CD4-positive, alpha-beta T cell treated with Interleukin-2 at 100 ng/mL for 4 hours (primary cell): Measurements from ENCODE around the gene CLEC20A.
"Not testable (repeated sequence)": the region's sequence is repeated elsewhere in the genome, so short reads cannot be mapped to it uniquely, and the experiment has no call there.

Experiments used
- DNase-seq: peaks from one replicate; pipeline ENCODE4 v3.0.0-alpha.2; 2020; ENCODE audit warnings: low spot score

CLEC20A gene

DNA sequence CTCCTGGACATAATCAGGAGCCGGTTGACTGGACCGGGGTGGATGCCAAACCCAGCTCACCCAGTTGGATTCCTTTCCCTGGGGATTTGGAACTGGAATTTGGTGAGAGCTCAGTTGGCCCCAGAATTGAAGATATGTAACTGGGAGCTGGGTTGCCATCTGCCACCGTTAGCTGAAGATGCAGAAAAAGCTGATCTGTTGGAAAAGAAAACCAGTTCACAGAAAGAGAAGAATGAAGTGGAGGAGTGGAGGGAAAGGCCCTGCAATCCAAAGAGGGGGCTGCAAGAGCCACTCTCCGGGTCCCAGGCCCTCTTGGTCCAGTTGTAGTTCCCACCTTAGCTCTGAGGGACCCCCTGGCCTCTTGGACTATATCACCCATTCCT lies 32.2 kb upstream of the CLEC20A start:
- DNase-seq, result no peak

DNA sequence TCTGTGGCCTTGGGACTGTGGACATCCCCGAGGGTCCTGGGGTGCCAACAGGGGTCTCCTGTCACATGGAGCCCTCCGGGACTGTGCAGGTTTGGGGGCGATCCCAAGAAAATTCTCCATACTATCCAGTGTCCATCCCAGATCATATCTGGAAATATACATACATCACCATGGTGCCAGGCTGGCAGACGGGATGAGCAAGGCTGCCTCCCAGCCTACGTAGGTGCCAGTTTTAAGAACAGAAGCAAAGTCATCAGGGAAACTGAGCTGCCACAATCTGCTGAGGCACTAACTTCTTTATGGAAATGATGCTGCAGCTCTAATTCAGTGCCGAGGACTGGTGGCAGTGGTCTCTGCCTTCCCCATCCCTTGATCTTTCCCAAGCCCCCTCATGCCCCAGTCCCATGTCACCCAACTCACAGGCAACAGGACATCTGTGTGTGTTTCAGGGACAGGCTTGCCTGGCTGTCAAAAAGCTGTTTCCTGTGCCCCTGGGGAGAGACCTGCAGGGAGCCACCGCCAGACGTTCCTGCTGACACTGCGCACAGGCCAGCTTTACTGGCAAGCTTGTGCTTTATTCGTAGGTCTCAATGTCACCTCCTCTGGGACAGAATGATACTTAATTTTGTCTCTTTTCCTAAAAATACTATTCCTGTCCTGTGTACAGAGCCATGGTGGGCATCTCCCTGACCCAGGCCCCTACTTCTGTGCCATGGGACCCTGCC lies 31.6 kb upstream of the CLEC20A start:
- no peak for DNase-seq

DNA sequence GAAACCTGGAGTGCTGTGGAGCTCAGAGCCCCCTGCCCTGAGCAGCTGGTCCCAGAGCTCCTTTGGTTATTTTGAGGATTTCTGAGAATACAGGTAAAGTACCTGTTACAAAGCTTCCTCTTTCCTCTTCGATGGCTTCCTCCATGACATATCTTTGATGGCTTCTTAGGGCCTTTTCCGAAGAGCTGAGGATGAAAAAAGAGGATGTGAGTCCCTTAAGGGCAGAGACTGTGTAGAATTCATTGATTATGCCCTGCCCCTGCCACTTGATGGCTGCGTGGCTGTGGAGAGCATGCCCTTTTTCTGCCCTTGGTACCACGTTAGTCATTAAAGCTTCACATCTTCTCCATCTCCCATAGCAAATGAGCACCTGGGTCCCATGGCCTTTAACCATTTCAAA lies 30.4 kb upstream of the CLEC20A start:
- no peak for DNase-seq

DNA sequence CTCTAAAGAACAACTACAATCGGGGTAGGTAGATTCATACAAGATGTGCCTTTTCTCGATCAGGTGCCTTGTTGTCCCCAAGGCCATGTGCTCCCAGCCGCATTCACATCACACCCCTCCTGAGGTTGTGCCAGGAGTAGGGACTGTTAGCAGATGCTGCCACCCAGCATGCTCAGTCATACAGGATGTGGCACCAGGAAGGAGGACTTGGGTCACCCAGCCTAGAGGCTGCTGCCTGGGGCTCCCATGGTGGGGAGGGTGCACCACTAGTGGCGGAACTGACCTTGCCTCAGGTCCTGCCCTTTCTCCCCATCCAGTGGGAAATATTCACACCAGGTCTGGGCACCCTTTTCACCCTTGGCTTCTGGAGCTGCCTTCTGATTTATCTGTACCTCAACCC lies 24.5 kb upstream of the CLEC20A start:
- no peak for DNase-seq

DNA sequence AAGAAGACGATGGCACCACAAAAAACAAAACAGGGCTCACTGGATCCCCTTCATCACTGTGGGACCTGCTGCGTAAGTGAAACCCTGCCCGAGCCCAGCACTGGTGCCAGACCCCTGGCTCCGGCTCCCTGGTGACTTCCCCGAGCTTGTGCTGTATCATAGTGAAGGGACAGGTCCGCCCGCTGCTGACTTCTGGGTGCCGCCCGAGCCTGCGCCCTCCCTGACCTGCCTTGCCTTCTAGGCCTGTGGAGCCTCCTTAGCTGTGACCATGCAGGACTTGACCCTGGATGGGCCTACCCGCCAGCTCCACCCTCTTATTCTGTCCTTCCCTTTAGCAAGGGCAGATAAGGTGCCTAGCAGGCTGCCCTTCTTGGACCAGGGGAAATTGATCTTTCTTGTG lies 24.0 kb upstream of the CLEC20A start:
- DNase-seq, result no peak

DNA sequence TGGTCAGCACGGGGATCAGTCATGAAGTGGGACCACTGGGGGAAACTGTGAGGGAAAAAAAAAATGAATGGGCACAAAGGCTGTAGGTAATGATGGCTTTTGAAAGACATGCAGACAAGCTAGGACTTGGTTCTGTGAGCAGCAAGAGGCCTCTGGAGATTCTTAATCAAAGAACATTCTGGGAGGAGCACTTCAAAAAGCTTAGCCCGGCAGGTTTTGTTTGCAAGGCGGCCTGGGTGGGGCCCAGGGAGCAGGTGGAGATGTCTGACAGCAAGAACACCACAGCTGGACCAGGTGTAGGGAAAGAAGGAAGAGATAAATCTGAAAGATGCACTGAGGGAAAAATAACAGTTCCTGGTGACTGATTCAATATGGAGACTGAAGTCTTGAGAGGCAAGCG lies 22.1 kb upstream of the CLEC20A start:
- DNase-seq, result no peak

DNA sequence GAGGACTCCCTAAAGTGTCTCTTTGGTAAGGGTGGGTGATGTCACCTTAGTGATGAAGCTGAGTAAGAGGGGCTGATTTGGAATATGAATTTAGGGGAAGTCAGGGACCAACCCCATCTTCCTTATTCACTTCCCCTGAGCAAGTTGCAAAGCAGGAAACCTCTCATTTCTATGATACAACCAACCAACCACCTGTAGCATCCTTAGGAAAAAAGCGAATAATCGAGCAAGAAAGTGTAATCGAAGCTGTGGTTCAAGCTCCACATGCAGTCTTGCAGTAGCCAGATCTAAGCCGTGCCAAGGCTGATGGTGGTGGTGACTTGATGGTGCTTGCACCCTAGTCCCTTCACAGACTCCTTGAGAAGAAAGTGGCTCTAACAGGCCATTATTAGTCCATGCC lies 19.3 kb upstream of the CLEC20A start:
- no peak for DNase-seq

DNA sequence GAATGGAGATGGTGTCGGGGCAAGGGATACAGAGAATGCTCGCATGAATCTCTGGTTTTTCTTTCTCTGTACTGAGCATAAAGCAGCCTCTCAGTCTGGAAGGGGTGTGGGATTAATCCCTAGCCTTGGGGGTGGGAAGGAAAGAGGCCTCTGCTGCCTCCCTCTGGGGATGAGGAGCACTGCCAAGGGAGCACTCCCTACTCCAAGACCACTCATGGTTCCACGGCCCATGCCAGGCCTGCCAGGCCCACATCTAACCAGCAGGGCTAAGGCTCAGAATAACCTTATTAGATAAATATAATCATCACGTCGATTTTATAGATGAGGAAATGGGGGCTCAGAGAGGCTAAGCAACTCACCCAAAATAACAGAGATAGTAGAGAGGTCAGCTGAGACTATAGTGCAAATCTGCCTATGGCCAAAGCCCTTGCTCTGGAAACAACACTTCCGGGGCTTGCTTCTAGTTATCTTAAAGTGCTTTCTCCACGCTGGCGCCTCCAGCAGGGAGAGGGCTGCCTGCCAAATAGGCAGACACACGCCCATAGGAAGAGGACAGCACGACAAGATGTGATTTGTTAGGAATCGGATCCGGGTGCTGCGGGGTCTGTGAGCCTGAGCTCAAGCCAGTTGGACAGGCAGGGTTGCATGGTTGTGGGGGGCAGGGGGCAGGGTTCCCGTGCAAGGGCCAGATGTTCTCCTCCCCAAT lies 16.7 kb upstream of the CLEC20A start:
- DNase-seq, result no peak

DNA sequence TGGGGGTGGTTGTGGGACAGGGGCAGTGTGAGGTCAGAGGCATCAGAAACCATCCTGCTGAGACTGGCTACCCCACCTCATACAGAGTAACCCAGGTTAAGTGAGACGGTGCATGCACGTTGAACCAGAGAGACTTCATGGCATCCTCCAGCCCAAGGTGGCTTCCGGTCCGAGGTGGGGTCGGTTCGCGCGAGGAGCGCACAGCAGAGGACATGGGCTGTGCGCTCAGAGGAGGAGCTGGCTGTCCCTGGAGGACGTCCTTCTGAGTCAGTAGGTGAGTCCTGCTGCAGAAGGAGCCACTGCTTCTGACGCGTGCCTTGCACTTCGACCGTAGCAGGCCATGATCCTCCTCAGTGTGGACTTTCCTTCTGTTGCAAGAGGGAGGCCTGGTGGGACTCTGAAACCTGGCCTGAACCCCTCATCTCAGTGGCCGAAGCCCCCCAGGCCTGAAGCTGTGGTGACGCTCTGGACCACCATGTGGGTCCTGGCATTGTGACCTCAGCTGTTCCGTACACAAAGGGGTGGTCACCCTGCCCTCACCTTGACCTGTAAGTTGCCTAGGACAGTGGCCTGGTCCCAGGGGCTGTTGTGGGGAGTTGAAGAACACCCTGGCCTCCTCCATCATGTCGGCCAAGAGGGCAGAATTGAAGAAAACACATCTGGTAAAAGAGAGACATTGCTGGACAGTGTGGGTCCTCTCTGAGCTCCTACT lies 16.0 kb upstream of the CLEC20A start, which contains the start of gene TEX35:
TEX35 (plus strand) TSS at position 544 of the 712 bp plus-strand sequence; CDS start at position 624, 80 bp downstream.
- no peak for DNase-seq

DNA sequence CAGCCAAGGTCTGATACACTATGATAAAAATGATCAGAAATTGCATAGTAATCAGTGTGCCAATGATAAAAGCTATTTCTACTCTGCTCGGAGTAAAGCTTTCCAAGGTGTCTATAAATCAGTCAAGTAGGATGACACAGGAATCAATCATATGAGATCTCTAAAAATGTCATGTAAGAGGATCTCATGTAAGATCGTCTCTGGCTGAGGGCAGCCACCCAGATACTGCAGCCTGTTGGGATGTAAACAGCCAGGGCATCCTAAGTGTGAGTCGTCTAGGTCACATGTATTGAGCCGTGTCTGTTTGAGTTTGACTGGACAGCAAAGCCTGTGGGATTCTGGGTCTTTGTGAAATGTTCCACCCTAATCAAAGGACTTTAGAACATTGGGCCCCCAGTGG lies 13.4 kb upstream of the CLEC20A start:
- no peak for DNase-seq

DNA sequence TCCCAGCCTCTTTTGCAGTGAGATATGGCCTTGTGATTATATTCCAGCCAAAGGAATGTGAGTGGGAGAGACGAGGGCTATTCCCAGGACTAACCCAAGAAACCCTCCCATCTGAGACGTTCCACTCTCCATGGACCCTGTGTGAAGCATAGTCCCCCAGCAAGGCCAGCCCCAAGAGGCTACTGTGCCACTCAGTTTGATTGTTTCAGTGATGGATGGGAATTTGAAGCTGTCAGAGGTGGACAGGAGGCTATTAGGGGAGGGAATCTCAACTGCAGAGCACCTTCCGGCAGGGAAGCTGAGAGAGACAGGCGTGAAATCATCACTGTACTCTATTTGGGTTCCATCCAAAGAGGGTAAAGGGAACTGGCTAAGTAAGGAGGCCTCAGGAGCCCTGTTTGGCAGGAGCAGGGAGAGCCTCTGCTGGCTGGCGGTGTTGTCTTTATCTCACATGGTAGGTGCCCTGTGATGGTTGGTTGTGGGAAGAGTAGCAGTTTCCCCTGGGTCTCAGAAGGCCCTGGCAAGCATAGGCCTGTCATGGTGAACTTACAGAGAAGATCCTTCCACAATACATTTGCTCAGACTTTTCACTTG lies 12.7 kb upstream of the CLEC20A start:
- no peak for DNase-seq

DNA sequence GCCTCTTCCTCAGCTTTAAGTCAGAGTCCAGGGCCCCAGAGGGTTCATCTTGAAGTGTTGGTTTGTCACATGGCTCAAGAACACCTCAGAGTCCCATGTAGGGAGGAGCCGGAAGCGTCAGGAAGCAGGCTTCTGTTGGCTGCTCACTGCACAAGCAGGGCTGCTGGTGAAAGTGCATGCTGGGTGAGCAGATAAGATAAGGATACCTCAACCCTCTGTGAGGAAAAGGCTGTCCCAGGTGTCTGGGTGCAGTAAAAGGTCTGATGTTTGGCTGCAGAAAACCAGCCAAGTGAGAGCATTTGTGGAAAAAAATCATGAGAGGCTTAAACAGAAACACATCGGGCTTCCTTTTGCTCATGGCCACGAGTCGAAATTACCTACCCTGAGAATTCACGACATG lies 9.9 kb upstream of the CLEC20A start:
- DNase-seq, result no peak

DNA sequence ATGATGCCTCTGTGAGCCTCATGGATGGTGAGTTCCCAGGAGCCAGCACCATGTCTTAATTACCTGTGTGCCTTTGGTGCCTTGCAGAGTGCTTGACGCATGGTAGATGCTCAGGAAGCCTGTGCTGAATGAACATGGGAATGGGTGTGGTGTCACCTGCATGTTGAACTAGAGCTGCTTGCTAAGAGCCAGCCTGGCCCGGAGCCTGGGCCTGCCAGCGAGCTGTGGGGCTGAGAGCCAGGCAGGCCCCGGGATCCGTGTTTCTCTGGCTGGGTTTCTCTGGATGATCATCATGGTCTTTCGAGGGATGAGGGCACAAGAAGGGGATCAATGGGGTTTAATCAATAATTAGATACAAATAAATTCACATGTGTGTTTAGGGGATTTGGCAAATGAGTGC lies 9.4 kb upstream of the CLEC20A start:
- no peak for DNase-seq

DNA sequence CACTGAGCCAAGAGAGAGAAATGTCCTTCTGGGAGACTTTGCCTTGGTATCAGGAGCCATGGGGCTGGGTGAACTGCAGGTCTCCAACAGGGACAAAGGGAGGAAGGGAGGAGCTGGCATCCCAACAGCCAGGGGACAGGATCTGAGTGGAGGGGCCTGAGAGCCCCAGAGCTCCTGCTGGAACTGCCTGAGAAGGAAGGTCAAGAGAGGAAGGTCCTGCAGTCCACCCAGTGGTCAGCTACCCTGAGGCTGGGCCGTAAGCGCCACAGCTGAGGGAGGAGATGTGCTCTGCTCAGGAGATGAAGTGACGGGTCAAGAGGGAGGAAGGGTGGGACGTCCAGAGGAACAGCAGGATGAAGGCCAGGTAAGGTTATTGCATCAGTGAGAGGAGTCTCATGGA lies 7.5 kb upstream of the CLEC20A start:
- no peak for DNase-seq

DNA sequence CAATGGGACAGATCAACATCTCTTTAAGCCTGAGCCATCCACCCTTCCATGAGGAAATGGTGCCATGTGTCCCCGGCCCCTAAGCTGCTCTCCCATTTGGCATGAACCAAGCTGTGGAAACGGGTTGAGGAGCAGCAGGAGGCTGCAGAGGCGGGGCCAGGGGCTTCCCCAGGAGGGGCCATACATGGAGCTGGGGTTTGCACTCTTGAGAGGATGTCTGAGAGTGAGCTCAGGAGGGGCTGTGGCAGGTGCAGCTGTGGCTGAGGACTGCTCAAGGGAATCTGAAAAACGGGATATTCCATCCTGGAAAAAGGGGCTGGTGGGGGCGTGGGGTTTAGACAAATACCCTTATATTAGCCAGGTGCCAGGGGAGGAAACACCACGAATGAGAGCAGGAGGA lies 7.1 kb upstream of the CLEC20A start:
- DNase-seq, result no peak

DNA sequence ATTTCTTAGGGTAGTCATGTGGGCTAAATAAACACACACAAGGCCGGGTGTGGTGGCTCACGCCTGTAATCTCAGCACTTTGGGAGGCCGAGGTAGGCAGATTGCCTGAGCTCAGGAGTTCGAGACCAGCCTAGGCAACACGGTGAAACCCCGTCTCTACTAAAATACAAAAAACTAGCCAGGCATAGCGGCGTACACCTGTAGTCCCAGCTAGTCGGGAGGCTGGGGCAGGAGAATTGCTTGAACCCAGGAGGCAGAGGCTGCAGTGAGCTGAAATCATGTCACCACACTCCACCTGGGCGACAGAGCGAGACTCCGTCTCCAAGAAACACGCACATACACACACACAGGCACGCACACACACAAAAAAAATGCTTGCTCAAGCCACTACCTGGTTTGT lies 6.6 kb upstream of the CLEC20A start:
- not testable (repeated sequence) for DNase-seq

DNA sequence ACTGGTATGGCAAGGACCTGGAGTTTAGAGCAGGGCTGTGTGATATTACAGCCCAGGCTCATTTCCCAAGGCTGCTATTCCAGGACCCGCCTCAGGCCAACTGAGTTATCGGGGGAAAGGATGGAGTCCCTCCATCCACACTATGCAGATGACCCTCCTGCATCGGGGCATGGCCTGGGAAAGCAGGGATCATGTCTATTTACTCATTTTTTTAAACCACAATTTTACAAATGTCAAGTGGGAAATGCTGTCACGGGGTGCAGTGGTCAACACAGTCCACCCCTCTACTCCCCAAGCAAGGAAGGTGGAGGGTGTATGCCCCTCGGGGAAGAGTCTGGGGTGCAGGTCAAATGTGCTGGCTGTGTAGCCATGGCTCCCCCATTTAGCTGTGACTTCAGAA lies 6.1 kb upstream of the CLEC20A start:
- no peak for DNase-seq

DNA sequence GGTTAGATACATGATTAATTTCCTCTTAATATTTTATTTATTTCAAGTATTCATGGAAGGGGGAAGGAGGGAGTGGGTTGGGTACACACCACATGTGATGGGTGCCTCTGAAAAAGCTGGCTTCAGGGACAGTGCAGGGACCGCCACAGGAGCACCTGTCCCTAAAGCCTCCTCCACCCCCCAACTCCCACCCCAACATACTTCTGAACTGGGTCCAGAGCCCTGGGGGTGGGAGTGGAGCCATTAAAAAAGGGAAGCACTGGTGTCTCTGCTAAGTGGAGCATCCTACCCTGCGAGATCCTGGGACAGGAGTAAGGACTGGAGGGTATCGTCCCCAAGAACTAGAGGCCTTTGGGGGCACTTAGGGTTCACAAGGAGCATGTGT lies 5.6 kb upstream of the CLEC20A start:
- DNase-seq, result no peak

DNA sequence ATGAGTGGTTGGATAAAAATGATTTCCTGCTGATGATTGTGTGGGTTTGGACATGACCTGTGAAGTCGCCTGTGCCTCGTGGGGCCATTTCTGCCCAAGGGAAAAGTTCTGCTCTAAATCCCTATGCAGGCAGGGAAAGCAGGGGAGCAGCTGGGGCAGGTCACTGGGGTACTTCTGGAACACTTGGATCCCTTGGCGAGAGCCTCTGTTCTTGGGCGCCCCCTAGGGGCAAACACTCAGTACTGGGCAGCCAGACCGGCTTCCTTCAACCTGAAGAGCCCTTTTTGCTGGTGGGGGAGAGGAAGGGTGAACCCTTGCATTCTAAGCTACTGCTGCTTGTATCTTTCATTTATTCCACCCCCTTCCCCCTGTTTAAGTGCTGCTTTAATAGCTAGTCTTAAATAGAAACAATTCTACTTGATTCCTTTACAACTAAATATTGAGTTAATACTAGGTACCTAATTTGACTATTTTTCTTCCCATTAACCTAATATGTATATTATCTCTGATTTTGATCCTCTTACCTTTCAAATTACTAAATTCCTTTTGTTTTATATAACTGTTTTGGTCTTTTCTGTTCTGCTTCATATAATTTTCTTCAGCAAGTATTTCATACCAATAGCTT lies 5.1 kb upstream of the CLEC20A start:
- DNase-seq, result peak; percentile 45

DNA sequence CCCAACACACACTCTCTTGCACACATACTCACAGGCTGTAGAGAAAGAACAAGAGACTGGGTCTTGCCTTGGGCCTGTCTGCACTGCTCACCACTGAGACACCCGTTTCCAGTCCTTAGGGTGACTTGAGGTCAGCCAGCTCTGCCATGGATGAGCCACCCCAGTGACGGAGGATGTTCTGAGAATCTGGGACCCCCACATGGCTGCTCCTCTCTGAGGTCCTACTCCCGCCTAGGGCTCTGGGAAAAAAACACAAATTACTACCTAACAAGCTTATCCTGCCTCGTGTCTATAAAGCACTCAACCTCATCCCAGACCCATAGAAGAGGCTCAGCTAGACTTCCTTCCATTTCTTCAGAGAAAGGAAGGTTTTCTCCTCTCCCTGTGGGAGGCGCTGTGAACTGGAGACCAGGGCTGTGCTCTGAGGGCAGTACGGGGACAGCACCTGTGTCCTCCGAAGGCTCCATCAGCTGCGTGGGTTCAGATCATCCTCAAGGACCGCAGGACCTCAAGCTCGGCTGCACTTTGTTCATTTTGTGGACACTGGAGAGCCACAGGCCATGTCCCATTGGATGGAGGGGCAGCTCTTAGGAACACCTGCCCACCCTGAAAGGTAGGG lies 4.3 kb upstream of the CLEC20A start:
- no peak for DNase-seq

DNA sequence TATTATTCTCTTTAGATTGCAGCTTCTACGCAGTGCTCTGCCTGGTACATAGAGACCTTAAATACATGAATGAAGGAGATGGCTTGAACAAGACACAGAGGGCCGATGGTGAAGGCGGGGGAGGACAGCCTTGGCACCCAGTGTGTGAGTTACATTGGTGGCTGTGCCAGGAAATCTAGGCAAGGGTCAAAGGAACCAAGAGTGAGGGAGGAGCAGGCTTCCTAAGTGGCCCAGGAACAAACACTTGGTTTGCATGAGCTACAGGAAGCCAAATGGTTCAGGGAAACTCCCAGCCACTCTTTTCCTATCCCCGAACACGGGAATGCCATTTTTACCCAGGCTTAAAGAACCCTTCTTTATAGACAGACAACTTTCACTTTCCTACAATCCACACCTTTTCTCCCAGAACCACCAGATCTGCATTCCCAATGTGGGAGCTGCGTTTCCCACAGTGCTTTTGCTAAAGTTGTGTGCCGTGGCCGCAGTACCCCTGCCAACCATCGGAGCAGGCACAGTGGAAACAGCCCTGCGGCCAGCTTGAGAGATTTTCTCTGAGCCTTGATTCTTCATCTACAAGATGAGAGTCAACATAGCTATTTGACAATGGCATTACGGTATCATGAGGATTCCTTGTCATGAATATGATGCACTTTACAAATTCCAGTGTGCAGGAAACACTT lies 3.5 kb upstream of the CLEC20A start:
- DNase-seq, result no peak
